ENCODE measurements around the gene DDX59. TPM values are rescaled to one million over a fixed set of nuclear protein-coding genes. Genes with fewer than 3 reads are reported as not detected.

DDX59 gene
- total and polyA plus RNA-seq, 7 experiments from 2014 or later = 15.0 to 41.3 (median 26.1) TPM

DNA sequence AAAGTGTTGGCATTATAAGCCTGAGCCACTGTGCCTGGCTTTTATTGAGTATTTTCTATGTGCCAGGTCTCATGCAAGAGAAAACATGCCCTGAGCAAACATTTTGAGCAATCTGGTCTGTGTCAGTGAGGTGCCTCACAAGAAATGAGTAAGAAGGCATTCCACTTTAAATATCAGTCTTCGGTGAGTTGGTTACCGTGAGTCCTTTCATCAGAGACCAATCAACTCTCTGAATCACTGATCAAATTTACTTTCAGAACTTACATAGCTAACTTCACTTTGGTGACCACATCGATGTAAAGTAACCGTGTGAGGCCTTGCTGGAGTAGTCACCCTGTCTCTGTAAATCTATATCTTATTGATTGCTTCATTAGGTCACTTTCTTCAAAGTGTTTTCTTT, 14.3 kb upstream of the DDX59 start:
- Mint-ChIP-seq H3K9me3 (no peaks in the 10 kb centered on the region), H3K36me3 (no peaks in the 10 kb centered on the region), H3K4me3 (no peak overlapping the region), H3K27me3 (peaks cover 0 to 17% (median 9%) of the 10 kb centered on the region in 5 donors), H3K27ac (no peak overlapping the region), H3K4me1 (no peaks in the 10 kb centered on the region)
- DNase-seq (no peak), ATAC-seq (no peak)
- CTCF ChIA-PET = no interaction called here
- no peak overlapping the region for H3K27ac ChIP-seq (ENCODE audit: low read depth, low read length)
- no peaks in the 10 kb centered on the region for H3K4me1 ChIP-seq (ENCODE audit: control insufficient read depth in 2 of 2, insufficient read depth in 2 of 2, low read length in 2 of 2)
- H3K27me3 ChIP-seq (ENCODE audit: control insufficient read depth in 2 of 2, insufficient read depth in 2 of 2, low read length in 2 of 2) = peaks cover 0 to 2% of the 10 kb centered on the region in 2 donors
- no peaks in the 10 kb centered on the region for H3K9me3 ChIP-seq (ENCODE audit: control insufficient read depth in 2 of 3, low read length in 3 of 3)
- H3K4me3 ChIP-seq (ENCODE audit: low read length) = no peak overlapping the region
- POLR2A ChIA-PET = no interaction called here
- intact Hi-C loops (cut with micrococcal nuclease) = no loop called here
- no peaks in the 10 kb centered on the region for H3K36me3 ChIP-seq (ENCODE audit: control insufficient read depth in 2 of 3, insufficient read depth in 3 of 3, low read length in 3 of 3)

DNA sequence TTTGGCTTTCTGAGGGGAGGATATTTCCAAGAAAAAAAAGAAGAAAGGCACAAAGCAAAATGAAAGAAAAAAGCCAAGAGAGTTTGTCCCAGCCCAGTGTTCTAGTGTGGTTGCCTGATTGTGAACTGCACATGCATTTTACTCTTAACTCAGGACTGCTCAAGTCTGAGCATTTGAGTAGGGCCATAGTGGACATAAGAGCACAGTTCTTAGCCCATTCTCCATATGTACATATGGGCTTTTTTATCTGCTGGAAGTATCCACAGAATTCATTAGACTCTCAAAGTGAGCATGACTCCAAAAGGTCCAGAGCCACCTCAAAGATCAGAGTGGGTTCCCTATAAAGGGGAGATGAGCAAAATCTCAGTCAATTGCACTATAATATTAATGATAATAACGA, 13.6 kb upstream of the DDX59 start:
- CTCF ChIA-PET = no interaction called here
- no peaks in the 10 kb centered on the region for H3K9me3 Mint-ChIP-seq
- peaks cover 0 to 14% (median 9%) of the 10 kb centered on the region in 5 donors for H3K27me3 Mint-ChIP-seq
- Histone ChIP-seq H3K9me3 (ENCODE audit: control insufficient read depth in 2 of 3, low read length in 3 of 3) (no peaks in the 10 kb centered on the region), H3K27me3 (ENCODE audit: control insufficient read depth in 2 of 2, insufficient read depth in 2 of 2, low read length in 2 of 2) (peaks cover 0 to 2% of the 10 kb centered on the region in 2 donors), H3K36me3 (ENCODE audit: control insufficient read depth in 2 of 3, insufficient read depth in 3 of 3, low read length in 3 of 3) (no peaks in the 10 kb centered on the region), H3K4me3 (ENCODE audit: low read length) (no peak overlapping the region), H3K4me1 (ENCODE audit: control insufficient read depth in 2 of 2, insufficient read depth in 2 of 2, low read length in 2 of 2) (no peaks in the 10 kb centered on the region), H3K27ac (ENCODE audit: low read depth, low read length) (no peak overlapping the region)
- H3K27ac Mint-ChIP-seq = no peak overlapping the region
- H3K36me3 Mint-ChIP-seq = no peaks in the 10 kb centered on the region
- ATAC-seq (no peak), DNase-seq (no peak)
- POLR2A ChIA-PET = no interaction called here
- no peaks in the 10 kb centered on the region for H3K4me1 Mint-ChIP-seq
- intact Hi-C loops (cut with micrococcal nuclease) = no loop called here
- no peak overlapping the region for H3K4me3 Mint-ChIP-seq

DNA sequence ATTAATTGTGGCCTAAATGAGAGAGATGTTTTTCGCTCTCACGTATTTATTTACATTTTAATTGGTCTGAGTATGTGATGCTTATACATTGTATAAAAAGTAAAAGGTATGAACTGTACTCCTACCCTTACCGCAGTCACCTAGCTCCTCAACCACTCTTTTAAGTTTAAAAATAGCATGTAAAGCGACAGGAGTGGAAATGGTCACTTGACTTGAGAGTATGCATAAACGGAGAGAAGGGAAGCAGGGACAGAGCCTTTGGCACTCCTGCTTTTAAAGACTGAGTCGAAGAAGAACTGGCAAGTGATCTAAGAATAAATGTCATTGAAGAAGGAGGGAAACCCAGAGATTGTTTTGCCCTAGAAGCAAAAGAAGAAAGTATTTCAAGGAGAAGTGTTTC, 11.5 kb upstream of the DDX59 start:
- intact Hi-C loops (cut with micrococcal nuclease) = no loop called here
- H3K9me3 Mint-ChIP-seq = no peaks in the 10 kb centered on the region

DNA sequence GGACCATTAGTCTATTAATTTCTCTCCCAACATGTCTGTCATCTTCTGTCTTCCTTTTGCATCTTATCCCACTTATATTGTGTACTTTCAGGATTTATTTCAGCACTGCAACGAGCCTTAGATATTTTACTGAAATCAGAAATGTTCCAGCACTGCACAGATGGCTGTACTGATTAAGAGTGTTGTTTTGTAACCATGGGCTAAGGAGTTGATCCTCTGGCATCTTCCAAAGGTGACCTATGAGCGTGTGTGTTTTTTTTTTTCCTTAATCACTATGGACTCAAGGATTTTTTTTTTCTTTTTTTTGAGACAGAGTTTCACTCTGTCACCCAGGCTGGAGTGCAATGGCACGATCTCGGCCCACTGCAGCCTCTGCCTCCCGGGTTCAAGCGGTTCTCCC, 7.1 kb upstream of the DDX59 start:
- ChIA-PET POLR2A (no interaction called here), CTCF (no interaction called here)
- Mint-ChIP-seq H3K27ac (no peak overlapping the region), H3K36me3 (no peaks in the 10 kb centered on the region), H3K4me3 (no peak overlapping the region), H3K27me3 (no peaks in the 10 kb centered on the region), H3K4me1 (peaks cover 0 to 5% (median 0%) of the 10 kb centered on the region in 7 donors), H3K9me3 (no peaks in the 10 kb centered on the region)
- intact Hi-C loops (cut with micrococcal nuclease) = no loop called here
- Histone ChIP-seq H3K4me1 (ENCODE audit: control insufficient read depth in 2 of 2, insufficient read depth in 2 of 2, low read length in 2 of 2) (no peaks in the 10 kb centered on the region), H3K9me3 (ENCODE audit: control insufficient read depth in 2 of 3, low read length in 3 of 3) (no peaks in the 10 kb centered on the region), H3K36me3 (ENCODE audit: control insufficient read depth in 2 of 3, insufficient read depth in 3 of 3, low read length in 3 of 3) (no peaks in the 10 kb centered on the region), H3K27ac (ENCODE audit: low read depth, low read length) (no peak overlapping the region), H3K27me3 (ENCODE audit: control insufficient read depth in 2 of 2, insufficient read depth in 2 of 2, low read length in 2 of 2) (no peaks in the 10 kb centered on the region), H3K4me3 (ENCODE audit: low read length) (no peak overlapping the region)
- DNase-seq (no peak), ATAC-seq (no peak)

More for the DNA sequence above, 11.5 kb upstream of the DDX59 start:
- no peak overlapping the region for H3K27ac ChIP-seq (ENCODE audit: low read depth, low read length)
- H3K4me3 Mint-ChIP-seq = no peak overlapping the region
- no peaks in the 10 kb centered on the region for H3K36me3 ChIP-seq (ENCODE audit: control insufficient read depth in 2 of 3, insufficient read depth in 3 of 3, low read length in 3 of 3)
- no peak for DNase-seq
- no peaks in the 10 kb centered on the region for H3K4me1 ChIP-seq (ENCODE audit: control insufficient read depth in 2 of 2, insufficient read depth in 2 of 2, low read length in 2 of 2)
- H3K27ac Mint-ChIP-seq = no peak overlapping the region
- no peak for ATAC-seq
- no peaks in the 10 kb centered on the region for H3K9me3 ChIP-seq (ENCODE audit: control insufficient read depth in 2 of 3, low read length in 3 of 3)
- H3K4me1 Mint-ChIP-seq = no peaks in the 10 kb centered on the region
- no peaks in the 10 kb centered on the region for H3K27me3 Mint-ChIP-seq
- CTCF ChIA-PET = no interaction called here
- no peaks in the 10 kb centered on the region for H3K27me3 ChIP-seq (ENCODE audit: control insufficient read depth in 2 of 2, insufficient read depth in 2 of 2, low read length in 2 of 2)
- POLR2A ChIA-PET = no interaction called here
- no peak overlapping the region for H3K4me3 ChIP-seq (ENCODE audit: low read length)
- no peaks in the 10 kb centered on the region for H3K36me3 Mint-ChIP-seq

DNA sequence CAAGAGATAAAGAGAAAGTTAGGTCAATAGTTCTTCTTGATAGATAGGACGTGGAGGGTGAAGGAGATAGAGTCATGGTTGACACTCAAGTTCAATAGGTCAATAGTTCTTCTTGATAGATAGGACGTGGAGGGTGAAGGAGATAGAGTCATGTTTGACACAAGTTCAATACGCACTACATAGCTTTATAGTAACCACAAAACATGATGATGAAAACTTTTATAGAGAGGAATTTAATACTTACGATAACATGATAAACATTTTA, 5.8 kb upstream of the DDX59 start:
- H3K4me3 Mint-ChIP-seq = no peak overlapping the region
- H3K4me1 Mint-ChIP-seq = peaks cover 5 to 15% (median 11%) of the 10 kb centered on the region in 7 donors
- no peak overlapping the region for H3K27ac Mint-ChIP-seq
- DNase-seq (no peak), ATAC-seq (no peak)
- Histone ChIP-seq H3K27me3 (ENCODE audit: control insufficient read depth in 2 of 2, insufficient read depth in 2 of 2, low read length in 2 of 2) (no peaks in the 10 kb centered on the region), H3K27ac (ENCODE audit: low read depth, low read length) (no peak overlapping the region), H3K9me3 (ENCODE audit: control insufficient read depth in 2 of 3, low read length in 3 of 3) (no peaks in the 10 kb centered on the region), H3K4me3 (ENCODE audit: low read length) (no peak overlapping the region), H3K4me1 (ENCODE audit: control insufficient read depth in 2 of 2, insufficient read depth in 2 of 2, low read length in 2 of 2) (peaks cover 0 to 5% of the 10 kb centered on the region in 2 donors), H3K36me3 (ENCODE audit: control insufficient read depth in 2 of 3, insufficient read depth in 3 of 3, low read length in 3 of 3) (no peaks in the 10 kb centered on the region)
- H3K36me3 Mint-ChIP-seq = no peaks in the 10 kb centered on the region
- intact Hi-C loops (cut with micrococcal nuclease) = no loop called here
- ChIA-PET POLR2A (interaction anchor here (0.7 kb wide), 1 partner anchor 22 kb away, joined by 3 read pairs; no protein-coding TSS in a partner anchor), CTCF (no interaction called here)
- no peaks in the 10 kb centered on the region for H3K27me3 Mint-ChIP-seq
- no peaks in the 10 kb centered on the region for H3K9me3 Mint-ChIP-seq

DNA sequence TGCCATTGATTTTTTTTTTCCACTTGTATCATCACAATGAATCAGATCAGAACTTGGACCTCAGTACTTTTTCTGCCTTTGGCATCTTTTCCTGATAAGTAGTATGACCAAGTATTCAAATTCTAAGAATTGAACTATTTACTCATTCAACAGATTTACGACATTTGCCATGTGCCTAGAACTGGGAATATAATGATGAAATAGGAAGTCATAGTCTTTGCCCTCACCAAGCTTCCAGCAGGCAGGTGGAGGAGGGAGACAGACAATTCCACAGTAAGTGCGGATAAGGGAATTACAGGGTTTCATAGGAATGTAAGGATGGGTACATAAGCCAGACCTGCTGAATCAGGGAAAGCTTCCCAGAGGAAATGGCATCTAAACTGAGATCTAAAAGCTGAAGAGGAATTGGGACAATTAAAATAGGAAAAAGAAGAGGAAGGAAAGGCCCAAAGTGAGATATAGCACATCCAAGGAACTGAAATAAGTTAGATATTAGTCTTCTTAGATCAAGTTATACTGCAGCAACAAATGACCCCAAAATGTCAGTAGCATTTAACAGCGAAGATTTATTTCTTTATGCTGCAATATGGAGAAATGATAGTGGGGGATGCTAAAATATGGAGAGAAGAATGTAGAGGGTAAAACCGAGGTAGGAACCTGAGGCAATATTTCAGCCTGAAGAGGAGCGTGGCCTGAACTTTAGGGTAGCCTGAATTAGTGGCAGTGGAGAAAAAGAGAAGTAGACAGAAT, 5.3 kb upstream of the DDX59 start:
- DNase-seq (no peak), ATAC-seq (no peak)
- H3K4me3 Mint-ChIP-seq = no peak overlapping the region
- H3K27ac ChIP-seq (ENCODE audit: low read depth, low read length) = no peak overlapping the region
- H3K27me3 ChIP-seq (ENCODE audit: control insufficient read depth in 2 of 2, insufficient read depth in 2 of 2, low read length in 2 of 2) = no peaks in the 10 kb centered on the region
- H3K4me1 Mint-ChIP-seq = peaks cover 5 to 18% (median 16%) of the 10 kb centered on the region in 7 donors
- peaks cover 0 to 9% of the 10 kb centered on the region in 2 donors for H3K4me1 ChIP-seq (ENCODE audit: control insufficient read depth in 2 of 2, insufficient read depth in 2 of 2, low read length in 2 of 2)
- H3K27me3 Mint-ChIP-seq = no peaks in the 10 kb centered on the region
- H3K36me3 ChIP-seq (ENCODE audit: control insufficient read depth in 2 of 3, insufficient read depth in 3 of 3, low read length in 3 of 3) = no peaks in the 10 kb centered on the region
- CTCF ChIA-PET = no interaction called here
- H3K9me3 ChIP-seq (ENCODE audit: control insufficient read depth in 2 of 3, low read length in 3 of 3) = no peaks in the 10 kb centered on the region
- peak overlapping the region in 1 of 9 donors; percentile 8 for H3K27ac Mint-ChIP-seq
- POLR2A ChIA-PET = no interaction called here
- intact Hi-C loops (cut with micrococcal nuclease) = loop anchor here (1.0 to 5.0 kb wide), 2 partner anchors 62 to 477 kb away; partner anchors contain the start of gene TMEM9 (in 1 of the 2)
- H3K4me3 ChIP-seq (ENCODE audit: low read length) = no peak overlapping the region
- no peaks in the 10 kb centered on the region for H3K36me3 Mint-ChIP-seq
- H3K9me3 Mint-ChIP-seq = peaks cover 0 to under 1% (median 0%) of the 10 kb centered on the region in 11 donors

All from naive thymus-derived CD4-positive, alpha-beta T cell (primary cell).